Activated naive CD4-positive, alpha-beta T cell treated with Interleukin-2 at 50 U/mL for 16 hours (primary cell): ENCODE results near the gene TMEM131.

Experiments
- DNase-seq: peaks from one replicate; pipeline ENCODE4 v3.0.0-alpha.2; 2020

TMEM131 gene

DNA sequence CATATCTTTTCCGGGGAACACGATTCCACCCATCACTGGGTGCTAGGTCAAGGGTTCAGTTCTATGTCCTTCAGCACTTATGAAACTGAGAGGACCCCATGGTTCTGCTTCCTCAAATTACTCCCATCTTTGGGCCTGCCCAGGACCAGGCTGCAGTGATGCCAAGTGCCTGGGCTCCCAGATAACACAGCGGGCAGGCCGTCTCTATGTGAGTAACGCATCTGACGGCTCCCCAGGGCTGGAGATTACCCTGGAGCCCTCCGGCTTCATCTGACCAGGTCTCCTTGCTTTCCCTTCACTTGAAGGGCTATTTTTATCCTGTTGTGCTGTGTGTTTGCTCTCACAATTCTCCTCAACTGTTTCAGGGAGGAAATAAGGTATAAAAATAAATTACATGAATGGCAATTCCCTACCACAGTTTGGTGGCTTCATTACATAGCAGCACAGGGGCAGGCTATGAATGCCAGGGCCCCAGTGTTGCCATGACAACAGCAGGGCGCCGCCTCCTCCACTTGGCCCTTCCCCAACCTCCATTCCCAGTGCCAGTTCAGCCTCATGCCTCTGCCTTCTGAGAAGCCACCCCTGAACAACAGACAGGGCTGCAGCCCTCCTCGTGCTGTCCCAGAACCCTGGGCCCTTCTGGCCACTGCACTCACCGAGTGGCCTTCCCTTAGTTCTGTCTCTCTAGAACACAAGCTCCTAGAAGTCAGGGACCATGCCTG, 25.4 kb upstream of the TMEM131 start:
- DNase-seq, result no peak

DNA sequence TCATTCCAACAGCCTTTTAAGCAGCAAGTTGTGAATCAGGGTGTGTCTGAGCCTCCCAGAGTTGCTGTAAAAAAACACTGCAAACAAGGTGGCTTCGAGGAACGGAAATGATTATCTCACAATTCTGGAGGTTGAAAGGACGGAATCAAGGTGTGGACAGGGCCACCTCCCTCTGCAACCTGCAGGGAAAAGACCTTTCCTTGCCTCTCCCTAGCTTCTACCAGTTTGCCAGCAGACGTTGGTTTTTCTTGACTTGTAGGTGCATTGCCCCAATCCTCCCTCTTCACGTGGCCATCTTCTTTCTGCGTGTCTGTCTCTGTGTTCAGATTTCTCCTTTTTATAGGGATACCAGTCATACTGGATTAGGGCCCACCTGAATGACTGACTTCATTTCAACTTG, 24.8 kb upstream of the TMEM131 start:
- DNase-seq, result no peak

DNA sequence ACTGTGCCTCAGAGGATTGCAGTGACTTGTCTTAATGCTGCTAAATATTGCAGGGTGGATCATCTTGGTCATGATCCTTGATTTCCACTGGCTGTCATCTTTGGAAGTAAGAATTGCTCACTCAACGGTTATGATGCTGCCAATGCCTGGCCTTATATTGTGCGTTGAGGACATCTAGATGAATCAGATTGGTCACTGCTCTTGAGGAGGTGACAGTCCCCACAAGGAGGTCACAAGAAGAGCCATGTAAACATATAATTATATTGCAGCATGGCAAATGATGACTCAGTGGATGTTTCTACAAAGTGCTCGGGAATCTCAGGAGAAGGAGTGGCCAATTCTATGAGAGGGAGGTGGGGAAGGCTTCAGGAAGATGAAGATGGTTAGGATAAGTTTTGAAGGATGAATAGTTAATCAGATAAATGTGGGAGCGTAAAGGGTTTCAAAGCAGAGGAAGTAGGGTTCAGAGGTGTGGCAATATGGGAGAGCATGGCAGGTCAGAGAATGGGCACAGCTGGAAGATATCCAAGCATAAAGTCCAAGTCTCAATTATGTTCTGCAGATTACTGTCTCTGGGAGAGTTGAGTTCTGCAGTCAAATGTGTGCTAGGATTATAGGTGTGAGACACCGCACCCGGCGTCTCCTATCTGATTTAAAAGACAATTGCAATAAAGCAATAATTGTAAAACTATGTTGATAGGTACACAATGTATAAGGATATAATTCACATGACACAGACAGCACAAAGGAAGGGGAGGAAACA, 21.3 kb upstream of the TMEM131 start:
- no peak for DNase-seq

DNA sequence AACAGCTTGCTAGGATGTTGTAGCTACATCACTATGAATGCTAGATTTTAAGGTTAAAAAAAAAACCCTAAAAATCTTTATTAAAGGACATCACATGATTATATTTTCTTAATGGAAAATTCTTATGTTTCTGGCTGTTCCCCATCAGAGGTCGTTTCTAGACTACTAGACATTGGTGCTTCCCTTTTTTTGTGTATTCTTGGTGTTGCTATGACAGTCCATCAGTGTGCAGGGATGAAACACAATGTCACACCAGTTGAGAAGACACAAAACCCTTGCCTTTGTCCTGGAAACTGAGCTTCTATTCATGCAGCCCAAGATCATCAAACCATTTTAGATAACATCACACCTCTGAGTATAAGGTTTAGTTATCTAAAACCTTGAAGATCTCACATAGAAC, 19.9 kb upstream of the TMEM131 start:
- DNase-seq, result no peak

GRCh38 chr2:98014379-98014778, 18.6 kb upstream of the TMEM131 start:
- DNase-seq, result no peak

GRCh38 chr2:98013407-98014042, 17.8 kb upstream of the TMEM131 start:
- peak; percentile 14 for DNase-seq

GRCh38 chr2:98012561-98012991, 16.8 kb upstream of the TMEM131 start:
- peak; percentile 53 for DNase-seq

- no peak for DNase-seq
Measured at GRCh38 chr2:98009887-98010760, 14.4 kb upstream of the TMEM131 start.

DNA sequence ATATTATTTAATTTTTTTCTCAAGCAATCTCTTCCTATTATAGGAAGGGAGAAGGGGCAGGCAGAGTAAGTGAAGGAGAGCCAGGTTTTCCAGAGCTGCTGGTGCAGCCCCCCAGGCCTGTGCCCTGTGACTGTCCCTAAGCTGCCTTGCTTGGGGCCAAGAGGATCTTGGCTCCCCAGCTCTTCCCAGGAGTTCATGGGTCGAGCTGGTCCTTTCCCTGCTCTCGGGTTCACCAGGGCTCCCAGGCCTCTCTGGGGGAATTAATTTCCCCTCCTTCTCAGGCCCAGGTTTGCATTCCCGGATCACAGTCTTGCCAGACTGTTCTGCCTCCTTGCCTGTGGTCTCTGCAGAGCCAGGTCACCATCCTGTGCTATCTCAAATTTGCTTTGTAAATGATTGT, 12.7 kb upstream of the TMEM131 start:
- DNase-seq, result no peak

DNA sequence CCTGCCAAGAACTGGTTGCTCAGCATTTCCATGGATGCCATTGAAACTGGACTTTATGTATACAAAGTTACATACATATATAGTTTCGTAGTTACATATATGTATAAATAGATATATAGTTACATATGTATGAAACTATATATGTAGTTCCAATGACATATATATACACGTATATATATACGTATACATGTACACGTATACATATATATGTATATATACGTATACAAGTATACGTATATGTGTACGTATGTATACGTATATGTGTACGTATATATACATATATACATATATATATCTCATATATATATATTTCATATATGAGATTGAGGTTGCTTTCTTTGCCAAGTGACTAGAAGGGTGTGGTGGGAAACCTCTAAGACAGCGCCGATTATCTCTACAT, 10.6 kb upstream of the TMEM131 start:
- DNase-seq, result no peak

GRCh38 chr2:98004613-98005012, 8.9 kb upstream of the TMEM131 start:
- DNase-seq, result no peak

- DNase-seq, result no peak
Measured at GRCh38 chr2:98004047-98004446, 8.3 kb upstream of the TMEM131 start.

DNA sequence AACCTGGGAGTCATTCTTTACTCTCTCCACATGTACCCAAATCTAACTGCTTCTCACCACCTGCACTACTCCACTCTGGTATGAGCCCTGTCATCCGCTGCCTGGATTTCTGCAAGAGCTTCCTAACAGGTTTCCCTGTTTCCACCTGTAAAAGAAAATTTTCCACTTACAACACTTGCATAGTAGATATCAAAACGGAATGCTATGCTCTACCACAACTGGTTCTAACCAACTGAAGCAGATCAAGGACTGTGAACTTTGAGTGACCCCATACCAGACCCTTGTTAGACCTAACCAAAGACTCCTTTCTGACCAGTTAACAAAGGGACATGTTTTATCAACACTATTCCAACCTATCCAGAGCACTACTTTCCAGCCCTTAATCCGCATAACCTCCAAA, 3.8 kb upstream of the TMEM131 start:
- DNase-seq, result no peak

GRCh38 chr2:97998431-97999005, 2.8 kb upstream of the TMEM131 start:
- DNase-seq, result no peak

GRCh38 chr2:97997784-97998392, 2.1 kb upstream of the TMEM131 start:
- DNase-seq, result no peak

GRCh38 chr2:97996679-97997078, 931 bp upstream of the TMEM131 start:
- no peak for DNase-seq

GRCh38 chr2:97995026-97995733, 568 bp downstream of the TMEM131 start:
- peak; percentile 54 for DNase-seq

DNA sequence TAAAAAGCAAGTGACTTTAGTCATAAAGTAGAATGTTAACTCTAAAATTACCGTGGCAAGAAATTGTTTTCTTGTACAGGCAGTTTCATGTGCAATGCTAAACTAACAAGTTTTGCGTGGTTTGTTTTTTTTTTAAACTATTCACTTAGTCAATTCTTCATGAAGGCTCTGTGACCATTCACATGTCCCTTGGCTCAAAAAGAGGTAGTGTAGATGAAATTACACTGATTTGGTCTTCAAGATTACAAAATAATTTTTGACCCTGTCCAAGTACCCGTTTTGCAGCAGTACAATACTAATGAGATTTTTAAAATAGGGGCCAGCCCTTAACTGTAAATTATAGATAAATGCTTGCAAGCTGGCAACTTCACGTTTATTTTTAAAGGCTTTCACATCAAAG, 1.3 kb downstream of the TMEM131 start:
- DNase-seq, result no peak

DNA sequence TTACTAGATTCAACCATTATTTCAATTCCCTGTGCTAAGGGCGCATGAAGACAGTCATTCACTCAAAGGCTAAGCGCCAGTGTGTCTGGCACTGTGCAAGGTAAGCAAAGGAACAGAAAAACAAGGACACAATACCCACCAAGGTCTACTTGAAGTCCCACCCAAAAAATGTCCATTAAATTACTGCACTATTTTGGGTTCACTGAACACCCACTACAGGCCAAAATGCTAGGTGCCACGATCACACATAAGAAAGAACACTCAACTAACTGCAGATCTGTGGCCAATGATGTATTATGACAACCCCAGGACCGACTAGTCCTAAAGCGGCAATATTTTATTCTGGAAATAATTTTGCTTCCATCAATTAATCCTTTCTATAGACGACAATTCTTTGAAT, 1.8 kb downstream of the TMEM131 start:
- DNase-seq, result no peak

GRCh38 chr2:97992836-97993825, 2.6 kb downstream of the TMEM131 start:
- no peak for DNase-seq
